ENCODE results near the gene TXNDC17. TPM values are rescaled to one million over a fixed set of nuclear protein-coding genes. Genes with fewer than 3 reads are reported as not detected.

The TXNDC17 gene
- total and polyA plus RNA-seq, 2 of the 4 experiments (the other 2 are of a cell fraction): 45.0 to 494 TPM

DNA sequence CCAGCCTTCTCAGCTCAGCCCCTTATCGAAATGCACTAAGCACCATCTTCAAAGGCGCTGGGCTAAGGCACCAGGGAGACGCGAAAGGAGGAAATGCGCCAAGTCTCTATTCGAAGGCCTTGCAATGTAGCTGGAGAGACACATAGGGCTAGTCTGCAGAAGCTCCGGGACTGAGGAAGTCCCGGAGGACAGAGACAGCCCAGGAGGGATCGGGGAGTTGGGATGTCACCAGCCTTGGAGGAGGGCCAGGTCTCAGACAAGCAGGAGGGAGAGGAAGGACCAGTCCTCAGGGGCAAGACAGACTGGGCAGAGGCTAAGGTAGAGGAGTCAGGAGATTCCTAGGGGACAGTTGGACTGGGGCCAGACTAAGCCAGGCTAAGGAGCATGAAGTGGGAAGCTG lies 19.2 kb downstream of the TXNDC17 start:
- H3K9ac ChIP-seq (ENCODE audit: low read depth, low read length): no peak overlapping the region
- no peaks in the 10 kb centered on the region for H4K20me1 ChIP-seq (ENCODE audit: insufficient read depth, low read length)
- intact Hi-C loops (cut with micrococcal nuclease) (loop anchor here (10.0 kb wide), 1 partner anchor 95 kb away; the partner anchor contains the start of gene XAF1), in situ Hi-C loops (cut with MboI; ENCODE audit: low sequenced_read_pairs) (loop anchor here (10.0 kb wide), 3 partner anchors 135 to 355 kb away; partner anchors contain the start of genes RNASEK and TEKT1), dilution Hi-C loops (cut with HindIII; ENCODE audit: low sequenced_read_pairs, unreplicated experiment) (no loop called here)
- TF ChIP-seq CEBPB (IDR thresholded peaks at IDR 0.05; ENCODE audit: low read depth, low read length): no peak
- TF ChIP-seq, protein P1, sequence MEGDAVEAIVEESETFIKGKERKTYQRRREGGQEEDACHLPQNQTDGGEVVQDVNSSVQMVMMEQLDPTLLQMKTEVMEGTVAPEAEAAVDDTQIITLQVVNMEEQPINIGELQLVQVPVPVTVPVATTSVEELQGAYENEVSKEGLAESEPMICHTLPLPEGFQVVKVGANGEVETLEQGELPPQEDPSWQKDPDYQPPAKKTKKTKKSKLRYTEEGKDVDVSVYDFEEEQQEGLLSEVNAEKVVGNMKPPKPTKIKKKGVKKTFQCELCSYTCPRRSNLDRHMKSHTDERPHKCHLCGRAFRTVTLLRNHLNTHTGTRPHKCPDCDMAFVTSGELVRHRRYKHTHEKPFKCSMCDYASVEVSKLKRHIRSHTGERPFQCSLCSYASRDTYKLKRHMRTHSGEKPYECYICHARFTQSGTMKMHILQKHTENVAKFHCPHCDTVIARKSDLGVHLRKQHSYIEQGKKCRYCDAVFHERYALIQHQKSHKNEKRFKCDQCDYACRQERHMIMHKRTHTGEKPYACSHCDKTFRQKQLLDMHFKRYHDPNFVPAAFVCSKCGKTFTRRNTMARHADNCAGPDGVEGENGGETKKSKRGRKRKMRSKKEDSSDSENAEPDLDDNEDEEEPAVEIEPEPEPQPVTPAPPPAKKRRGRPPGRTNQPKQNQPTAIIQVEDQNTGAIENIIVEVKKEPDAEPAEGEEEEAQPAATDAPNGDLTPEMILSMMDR (conservative IDR thresholded peaks at IDR 0.05; ENCODE audit: low read depth, low read length): no peak
- H3K27me3 ChIP-seq (ENCODE audit: control insufficient read depth, insufficient read depth, low read length): peaks cover 46% of the 10 kb centered on the region
- no peak overlapping the region for H4K91ac ChIP-seq (ENCODE audit: insufficient read depth, low read depth, low read length)
- no peaks in the 10 kb centered on the region for H3K9me3 ChIP-seq (ENCODE audit: control insufficient read depth, insufficient read depth, low read length)
- H2AK9ac ChIP-seq (replicated peaks; ENCODE audit: low read depth, low read length, poor library complexity): no peak overlapping the region
- H3K36me3 ChIP-seq (ENCODE audit: control insufficient read depth, insufficient read depth, low read length): no peaks in the 10 kb centered on the region
- no peak overlapping the region for H2BK5ac ChIP-seq (ENCODE audit: low read depth, low read length, poor library complexity, severe bottlenecking)
- no TSS peak for BruUV-seq (replicated peaks)
- H3K56ac ChIP-seq (ENCODE audit: extremely low read depth, insufficient read depth, low read length): no peak overlapping the region
- no peak overlapping the region for H3K18ac ChIP-seq (ENCODE audit: low read depth, low read length)
- H3K4ac ChIP-seq (ENCODE audit: low read depth, low read length): no peak overlapping the region
- no peak overlapping the region for H3K23ac ChIP-seq (ENCODE audit: low read depth, low read length)
- ATAC-seq (ENCODE audit: low read depth) (no peak), DNase-seq (no peak)
- H3K4me3 ChIP-seq (ENCODE audit: insufficient read depth, low read depth, low read length): no peak overlapping the region
- H3K27ac ChIP-seq (ENCODE audit: insufficient read depth, low read length): no peak overlapping the region
- no peak overlapping the region for H3K4me2 ChIP-seq (ENCODE audit: low read depth, low read length)
- H3K4me1 ChIP-seq (ENCODE audit: control insufficient read depth, insufficient read depth, low read length): no peaks in the 10 kb centered on the region
- ChIA-PET POLR2A (ENCODE audit: unreplicated experiment) (no interaction called here), CTCF (no interaction called here)
- H3K9me1 ChIP-seq (ENCODE audit: insufficient read depth, low read length): no peaks in the 10 kb centered on the region
- H4K8ac ChIP-seq (ENCODE audit: low read depth in 2 of 2, low read length in 2 of 2): no peak overlapping the region
- H2BK20ac ChIP-seq (ENCODE audit: low read depth, low read length): no peak overlapping the region
- no peaks in the 10 kb centered on the region; a peak in 1 of 4 replicates for H3K79me1 ChIP-seq (ENCODE audit: low read depth in 1 of 2, low read length in 2 of 2)
- no peak overlapping the region for H2BK15ac ChIP-seq (ENCODE audit: low read depth, low read length)
- 82% methylated on average over 7 of the region's 9 CpGs; no CpG with 5 or more reads in 1 of the 2 experiments for WGBS, 2 experiments (ENCODE audit: extremely low coverage in 2 of 2, insufficient read length in 1 of 2)
- H3K14ac ChIP-seq (replicated peaks; ENCODE audit: low read depth, low read length): no peak overlapping the region
- no peak overlapping the region for H4K5ac ChIP-seq (ENCODE audit: low read depth, low read length)
- H2AK5ac ChIP-seq (ENCODE audit: low read depth, low read length): no peak overlapping the region
- H2AFZ ChIP-seq (replicated peaks; ENCODE audit: low read length, poor library complexity): no peak overlapping the region
- H2BK120ac ChIP-seq (ENCODE audit: low read depth, low read length): no peak overlapping the region

Measured in IMR-90 (cell line).